GM19397 (cell line): ENCODE measurements around the gene HLA-B.
"Not testable (repeated sequence)": the region's sequence is repeated elsewhere in the genome, so short reads cannot be mapped to it uniquely, and the experiment has no call there.

Source experiments
- ATAC-seq: cut with Tn5 transposase; IDR thresholded peaks from one replicate; pipeline ENCODE4 v1.9.1; 2021; ENCODE audit warnings: mild to moderate bottlenecking, moderate library complexity; ENCODE audit not compliant: unreplicated experiment

Gene HLA-B

DNA sequence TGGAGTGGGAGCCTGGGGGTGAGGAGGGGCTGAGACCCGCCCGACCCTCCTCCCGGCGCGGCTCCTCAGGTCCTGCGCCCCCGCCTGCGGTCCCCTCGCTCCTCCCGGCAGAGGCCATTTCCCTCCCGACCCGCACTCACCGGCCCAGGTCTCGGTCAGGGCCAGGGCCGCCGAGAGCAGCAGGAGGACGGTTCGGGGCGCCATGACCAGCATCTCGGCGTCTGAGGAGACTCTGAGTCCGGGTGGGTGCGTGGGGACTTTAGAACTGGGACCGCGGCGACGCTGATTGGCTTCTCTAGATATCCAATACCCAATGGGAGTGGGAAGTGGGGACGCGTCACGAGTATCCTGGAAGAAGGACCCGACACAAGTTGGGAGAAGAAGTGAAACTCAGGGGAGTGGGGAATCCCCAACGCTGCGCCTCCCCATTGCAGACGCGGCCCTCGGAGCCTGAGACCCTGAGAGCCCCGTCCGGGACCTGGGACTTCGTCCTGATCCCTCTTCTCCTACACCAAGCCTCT lies at the start of gene HLA-B:
TSS of gene HLA-B (minus strand) at position 234 of the 521 bp plus-strand sequence. CDS start at position 213, 21 bp downstream.
- ATAC-seq = peak; percentile 80

DNA sequence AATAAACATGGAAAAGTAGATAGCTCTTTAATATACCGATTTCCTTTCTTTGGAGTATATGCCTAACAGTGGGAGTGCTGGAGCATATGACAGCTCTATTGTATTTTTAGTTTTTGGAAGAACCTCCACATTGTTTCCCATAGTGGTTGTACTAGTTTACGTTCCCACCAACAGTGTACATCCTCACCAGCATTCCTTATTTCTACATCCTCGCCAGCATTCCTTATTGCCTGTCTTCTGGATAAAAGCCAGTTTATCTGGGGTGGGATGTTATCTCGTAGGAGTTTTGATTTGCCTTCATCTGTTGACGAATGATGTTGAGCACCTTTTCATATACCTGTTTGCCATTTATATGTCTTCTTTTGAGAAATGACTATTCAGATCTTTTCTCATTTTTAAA lies 49.0 kb upstream of the HLA-B start:
- ATAC-seq = no peak

DNA sequence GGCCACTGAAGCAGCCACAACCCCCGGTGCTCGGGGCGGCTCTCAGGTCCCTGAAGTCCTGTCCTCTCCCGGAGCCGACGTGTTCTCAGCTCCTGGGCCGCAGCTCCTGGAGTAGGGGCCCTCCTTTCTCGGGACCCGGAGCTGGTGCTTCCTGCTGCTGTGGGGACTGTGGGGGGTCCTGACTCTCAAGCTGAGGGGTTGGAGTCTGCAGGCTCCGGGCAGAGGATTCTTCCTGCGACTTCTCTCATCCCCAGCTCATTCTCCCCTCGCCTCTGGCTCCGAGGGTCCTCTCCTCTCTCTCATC lies 47.0 kb upstream of the HLA-B start:
- not testable (repeated sequence) for ATAC-seq

DNA sequence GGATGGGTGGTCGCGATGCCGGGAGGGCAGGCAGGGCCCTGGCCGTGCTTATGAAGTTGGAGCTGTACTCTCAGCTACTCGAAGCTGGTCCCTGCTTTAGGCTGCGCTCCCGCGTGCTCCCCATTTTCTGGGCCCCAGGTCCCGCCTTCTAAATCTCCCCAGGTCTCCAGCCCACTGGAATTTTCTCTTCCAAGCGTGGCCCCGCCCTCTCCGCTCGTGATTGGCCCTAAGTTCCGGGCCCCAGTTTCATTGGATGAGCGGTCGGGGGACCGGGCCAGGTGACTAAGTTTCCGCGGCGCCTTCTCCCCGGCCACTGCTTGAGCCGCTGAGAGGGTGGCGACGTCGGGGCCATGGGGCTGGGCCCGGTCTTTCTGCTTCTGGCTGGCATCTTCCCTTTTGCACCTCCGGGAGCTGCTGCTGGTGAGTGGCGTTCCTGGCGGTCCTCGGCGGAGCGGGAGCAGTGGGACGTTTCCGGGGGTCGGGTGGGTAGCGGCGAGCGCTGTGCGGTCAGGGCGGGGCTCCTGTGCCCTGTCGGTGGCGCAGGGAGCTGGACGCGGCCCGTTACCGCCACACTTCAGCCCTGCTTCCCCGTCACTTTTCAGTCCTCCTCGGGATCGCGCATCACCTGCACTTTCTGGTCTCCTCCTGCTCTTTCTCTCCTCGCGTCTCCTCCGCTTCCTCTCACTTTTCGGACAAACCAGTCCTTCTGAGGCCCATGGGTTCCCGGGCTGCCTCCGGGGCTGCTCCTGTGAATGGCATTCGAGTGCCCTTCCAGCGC lies 46.5 kb upstream of the HLA-B start, which contains the start of gene MICA:
TSS of gene MICA (plus strand) at position 313 of the 778 bp plus-strand sequence. CDS start at position 351, 38 bp downstream.
- ATAC-seq = peak; percentile 57

DNA sequence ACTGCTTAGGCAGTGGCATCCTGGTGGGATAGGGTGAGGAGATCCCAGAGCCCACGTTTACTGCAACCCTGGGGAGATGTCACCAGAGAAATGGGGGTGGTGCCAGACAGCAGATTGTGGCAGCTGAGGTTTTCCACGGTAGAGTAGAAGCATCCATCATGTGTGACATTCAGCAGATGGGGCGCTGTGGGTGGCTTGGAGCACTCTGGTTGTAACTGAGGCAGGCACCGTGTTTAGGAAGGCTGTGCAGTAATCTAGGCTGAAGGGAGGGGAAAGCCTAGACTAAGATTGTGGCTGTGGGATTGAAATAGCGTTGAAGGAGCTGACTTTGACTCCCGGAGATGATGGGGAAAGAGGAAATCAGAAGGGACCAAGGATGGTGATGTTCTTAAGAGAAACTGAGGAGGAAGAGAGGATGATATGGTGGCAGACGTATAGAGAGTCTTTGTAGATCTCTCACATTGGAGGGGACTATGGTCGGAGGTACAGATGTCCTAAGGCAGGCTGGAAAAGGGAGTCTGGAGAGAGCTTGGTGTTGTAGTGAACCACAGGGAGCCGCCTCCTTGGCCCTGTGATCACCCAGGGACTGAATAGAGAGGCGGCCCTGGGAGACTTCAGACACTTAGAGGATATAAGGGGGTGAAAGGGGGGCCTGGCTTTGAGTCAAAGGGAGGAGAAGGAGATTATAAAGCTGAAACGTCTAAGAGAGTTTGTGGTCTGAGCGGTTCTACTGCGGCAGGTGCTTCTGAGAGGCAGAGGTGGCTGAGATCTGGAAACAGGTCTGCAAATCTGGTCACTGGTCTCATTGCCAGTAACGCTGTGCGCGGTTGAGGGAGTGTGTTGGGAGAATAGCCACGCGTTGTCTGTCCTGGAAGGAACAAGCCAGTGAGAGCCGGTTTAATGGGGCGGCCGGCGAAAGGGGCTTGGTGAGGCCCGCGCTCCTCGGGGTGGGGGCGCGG lies 45.6 kb upstream of the HLA-B start:
- ATAC-seq = no peak

DNA sequence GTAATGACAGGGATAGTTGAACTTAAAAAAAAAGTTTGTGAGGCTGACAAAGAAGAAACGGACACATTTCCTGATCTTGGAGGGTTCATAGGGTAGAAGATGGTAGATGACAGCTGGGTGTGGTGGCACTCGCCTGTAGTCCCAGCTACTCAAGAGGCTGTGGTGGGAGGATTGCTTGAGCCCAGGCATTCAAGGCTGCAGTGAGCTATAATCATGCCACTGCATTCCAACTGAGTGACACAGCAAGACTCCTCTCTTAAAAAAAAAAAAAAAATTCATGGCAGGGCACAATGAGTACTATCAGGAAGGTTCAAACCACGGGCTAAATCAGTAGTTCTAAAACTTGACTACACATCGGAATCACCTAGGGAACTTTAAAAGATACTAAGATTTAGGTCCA lies 44.4 kb upstream of the HLA-B start:
- no peak for ATAC-seq

DNA sequence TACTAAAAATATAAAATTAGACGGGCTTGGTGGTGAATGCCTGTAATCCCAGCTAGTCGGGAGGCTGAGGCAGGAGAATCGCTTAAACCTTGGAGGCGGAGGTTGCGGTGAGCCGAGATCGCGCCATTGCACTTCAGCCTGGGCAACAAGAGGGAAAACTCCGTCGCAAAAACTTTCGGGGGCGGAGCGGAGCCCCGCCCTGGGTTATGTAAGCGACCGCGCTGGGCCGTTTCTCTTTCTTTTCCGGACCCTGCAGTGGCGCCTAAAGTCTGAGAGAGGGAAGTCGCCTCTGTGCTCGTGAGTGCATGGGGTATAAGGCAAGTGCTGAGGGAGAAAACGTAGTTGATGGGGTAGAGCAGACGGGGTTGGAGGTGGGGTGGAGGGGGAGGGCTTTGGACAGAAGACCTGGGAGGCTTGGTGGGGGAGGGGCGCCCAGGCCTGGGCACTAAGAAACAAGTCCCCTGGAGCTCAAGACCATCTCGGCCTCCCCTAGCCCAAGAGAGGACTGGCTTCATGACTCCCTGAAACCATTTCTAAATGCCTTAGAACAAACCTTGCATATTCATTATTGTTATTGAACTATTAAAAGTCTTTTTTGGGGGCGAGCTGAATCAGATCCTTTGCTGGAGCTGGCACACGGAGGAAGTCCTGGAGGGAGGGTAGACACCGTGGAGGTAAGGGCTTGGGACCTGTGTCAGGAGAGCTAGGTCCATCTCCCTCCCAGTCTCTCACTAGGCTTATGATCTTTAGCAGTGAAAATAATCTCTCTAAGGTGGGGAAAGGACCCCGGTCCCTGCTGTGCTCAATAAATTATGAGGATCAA lies 43.7 kb upstream of the HLA-B start:
- ATAC-seq = peak; percentile 45

DNA sequence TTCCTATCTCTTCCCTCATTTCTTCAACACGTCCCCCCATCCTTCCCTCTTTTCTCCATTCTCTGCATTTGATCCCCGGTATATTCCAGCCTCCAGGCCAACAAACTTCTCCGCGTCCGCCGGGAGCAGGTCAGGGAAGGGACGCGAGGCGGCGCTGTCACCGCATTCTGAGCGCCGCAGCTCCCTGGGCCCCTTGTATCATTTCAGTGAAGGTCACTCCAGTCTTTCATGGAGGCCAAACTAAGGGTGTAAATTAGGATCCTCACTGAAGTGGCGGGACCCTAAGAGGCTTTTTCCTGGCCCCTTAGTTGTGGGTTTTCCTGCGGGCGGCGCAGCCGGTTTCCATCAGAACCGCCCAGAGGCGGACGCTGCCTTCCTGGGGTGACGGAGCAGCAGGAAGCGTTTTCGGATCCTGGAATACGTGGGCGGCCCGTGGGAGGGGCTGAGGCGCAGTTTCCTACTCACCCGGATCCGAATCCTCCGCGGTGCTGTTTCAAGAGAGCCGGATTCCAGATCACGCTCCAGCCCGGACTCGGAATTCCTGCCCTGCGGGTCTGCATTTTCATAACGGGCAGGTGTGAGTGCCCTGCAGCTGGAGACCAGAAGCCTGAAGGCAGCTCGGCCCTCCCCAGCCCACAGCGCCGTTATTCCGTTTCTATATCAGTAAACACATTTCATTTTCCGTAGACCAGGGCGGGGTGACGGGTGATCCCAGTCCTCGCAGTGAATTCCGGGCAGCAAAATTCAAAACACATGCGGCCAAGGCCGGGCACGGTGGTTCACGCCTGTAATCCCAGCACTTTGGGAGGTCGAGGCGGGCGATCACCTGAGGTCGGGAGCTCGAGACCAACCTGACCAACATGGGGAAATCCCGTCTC lies 42.8 kb upstream of the HLA-B start:
- no peak for ATAC-seq

DNA sequence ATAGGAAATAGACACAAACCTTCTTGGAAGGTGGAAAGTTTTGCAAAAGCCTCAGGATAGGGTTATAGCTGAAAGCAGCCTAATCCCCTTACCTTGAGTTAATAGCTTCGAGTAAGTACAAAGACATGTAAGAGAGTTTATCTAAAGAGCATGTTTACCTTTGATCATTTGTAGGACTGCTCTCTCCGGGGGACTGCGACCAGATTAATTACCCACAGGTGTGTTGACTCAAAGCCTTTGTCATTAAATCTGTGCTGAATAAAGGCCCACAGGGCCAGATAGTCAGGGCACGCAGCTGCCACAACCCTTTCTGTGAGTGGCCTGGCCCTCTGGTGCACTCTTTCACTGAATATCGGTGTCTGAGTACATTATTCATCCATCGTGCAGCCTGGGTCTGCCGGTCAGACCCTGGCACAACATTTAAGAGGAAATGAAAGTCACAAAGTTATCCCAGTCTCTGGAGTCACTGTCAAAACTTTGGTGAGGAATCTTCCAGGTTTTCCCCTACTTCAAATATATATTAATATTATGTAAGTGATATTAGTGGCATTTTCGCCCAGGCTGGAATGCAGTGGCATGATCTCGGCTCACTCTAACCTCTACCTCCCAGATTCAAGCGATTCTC lies 41.0 kb upstream of the HLA-B start:
- ATAC-seq = no peak

DNA sequence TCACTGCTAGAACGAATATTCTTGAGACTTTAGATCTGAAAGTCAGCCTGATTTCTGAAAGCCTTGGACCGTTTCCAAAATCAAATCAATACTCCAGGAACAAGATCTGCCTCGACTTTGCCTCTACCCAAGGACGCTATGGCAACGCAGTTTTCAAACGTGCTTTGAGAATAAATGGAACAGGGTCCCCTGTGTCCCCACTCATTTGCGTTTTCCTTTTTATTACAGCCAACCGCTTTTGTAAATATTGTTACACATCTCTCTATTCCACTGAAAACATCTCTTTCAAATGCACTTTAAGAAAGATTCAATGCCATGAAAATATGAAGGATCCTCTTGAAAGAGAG lies 40.1 kb upstream of the HLA-B start:
- ATAC-seq = not testable (repeated sequence)

DNA sequence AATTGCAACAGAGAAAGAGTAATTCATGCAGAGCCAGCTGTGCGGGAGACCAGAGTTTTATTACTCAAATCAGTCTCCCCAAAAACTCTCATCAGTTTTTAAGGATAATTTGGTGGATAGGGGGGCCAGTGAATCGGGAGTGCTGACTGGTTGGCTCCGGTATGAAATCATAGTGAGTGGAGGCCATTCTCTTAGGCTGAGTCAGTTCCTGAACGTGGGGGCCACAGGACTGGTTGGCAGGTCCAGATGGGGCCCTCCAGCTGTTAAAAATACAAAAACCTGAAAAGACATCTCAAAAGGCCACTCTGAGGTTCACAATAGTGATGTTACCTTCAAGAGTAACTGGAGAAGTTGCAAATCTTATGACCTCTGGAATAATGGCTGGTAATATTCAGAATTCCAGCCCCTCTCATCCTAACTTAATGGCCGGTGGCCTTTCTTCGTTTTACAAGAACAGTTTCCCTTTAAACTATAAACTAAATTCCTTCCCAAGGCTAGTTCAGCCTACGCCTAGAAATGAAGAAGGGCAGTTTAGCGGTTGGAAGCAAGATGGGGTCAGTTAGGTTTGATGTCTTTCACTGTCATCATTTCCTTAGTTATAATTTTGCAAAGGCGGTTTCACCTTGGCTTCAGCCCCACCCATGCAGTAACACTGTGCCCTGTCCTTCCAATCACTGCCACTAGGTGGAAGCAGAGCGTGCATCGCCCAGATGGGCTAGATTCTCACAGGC lies 39.6 kb upstream of the HLA-B start:
- ATAC-seq = no peak

DNA sequence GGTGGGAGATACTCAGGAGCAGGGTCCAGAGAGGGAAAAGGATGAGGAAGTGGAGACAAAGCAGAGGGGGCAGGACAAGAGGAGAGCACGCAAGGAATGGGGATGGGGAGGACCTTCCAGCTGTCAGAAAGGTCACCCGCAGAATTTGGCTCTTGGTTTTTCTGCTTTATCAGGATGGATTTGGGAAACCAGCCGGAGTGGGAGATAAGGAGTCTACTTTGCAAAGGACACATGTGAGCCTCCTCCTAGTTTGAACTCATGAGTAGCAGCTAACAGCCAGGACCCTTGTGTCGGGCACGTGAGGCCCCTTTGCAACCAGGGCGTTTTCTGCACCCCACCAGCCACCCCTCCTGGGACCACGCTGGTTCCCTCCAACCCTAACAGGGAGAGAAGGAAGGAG lies 38.9 kb upstream of the HLA-B start:
- ATAC-seq = no peak

DNA sequence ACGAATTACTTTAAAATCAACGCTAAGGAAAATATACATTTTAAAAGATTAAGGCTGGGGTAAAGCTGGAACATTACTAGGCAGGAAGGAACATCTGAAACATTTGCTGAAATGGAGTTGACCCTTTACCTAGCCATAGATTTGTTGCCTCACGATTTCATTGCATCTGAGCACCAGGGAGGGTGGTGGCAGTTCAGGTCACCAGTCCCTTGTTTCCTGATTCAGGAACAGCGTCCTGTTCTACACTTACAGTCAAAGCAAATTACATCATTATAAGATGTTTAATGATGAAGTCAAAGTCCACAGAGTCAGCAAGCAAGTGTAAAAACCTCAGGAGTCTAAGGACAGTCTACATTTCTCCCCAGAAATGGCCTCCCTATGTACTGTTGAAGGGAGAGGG lies 37.4 kb upstream of the HLA-B start:
- no peak for ATAC-seq

DNA sequence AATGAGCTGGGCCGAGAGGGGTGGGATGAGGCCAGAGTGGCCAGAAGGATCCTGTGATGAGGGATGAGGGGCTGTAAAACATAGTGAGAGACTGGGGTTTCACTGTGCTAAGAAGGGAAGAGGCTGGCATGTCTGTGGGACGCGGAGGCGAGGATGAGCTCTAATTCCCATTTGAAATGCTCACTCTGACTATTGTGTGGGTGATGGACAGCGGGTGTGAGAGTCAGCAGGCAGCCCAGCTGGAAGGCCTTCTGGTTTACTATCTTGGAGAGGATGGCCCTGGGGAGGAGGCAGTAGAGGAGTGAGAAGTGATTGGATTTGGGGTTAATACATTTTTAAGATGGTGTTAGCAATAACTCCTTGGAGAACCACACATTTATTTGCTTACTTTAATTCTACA lies 37.0 kb upstream of the HLA-B start:
- ATAC-seq = no peak

DNA sequence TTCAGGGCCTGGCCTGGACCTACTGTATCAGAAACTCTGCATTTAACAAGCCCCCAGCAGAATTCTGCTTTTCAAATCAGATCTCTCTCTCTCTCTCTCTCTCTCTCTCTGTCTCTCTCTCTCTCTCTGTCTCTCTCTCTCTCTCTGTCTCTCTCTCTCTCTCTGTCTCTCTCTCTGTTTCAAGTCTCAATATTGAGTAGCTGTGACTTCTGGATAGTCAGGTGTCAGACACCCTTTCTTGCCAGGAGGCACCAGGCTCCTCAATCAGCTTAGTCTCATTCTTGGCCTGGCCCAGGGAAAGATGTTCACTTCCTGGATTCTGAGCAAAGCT lies 32.8 kb upstream of the HLA-B start:
- ATAC-seq = not testable (repeated sequence)

DNA sequence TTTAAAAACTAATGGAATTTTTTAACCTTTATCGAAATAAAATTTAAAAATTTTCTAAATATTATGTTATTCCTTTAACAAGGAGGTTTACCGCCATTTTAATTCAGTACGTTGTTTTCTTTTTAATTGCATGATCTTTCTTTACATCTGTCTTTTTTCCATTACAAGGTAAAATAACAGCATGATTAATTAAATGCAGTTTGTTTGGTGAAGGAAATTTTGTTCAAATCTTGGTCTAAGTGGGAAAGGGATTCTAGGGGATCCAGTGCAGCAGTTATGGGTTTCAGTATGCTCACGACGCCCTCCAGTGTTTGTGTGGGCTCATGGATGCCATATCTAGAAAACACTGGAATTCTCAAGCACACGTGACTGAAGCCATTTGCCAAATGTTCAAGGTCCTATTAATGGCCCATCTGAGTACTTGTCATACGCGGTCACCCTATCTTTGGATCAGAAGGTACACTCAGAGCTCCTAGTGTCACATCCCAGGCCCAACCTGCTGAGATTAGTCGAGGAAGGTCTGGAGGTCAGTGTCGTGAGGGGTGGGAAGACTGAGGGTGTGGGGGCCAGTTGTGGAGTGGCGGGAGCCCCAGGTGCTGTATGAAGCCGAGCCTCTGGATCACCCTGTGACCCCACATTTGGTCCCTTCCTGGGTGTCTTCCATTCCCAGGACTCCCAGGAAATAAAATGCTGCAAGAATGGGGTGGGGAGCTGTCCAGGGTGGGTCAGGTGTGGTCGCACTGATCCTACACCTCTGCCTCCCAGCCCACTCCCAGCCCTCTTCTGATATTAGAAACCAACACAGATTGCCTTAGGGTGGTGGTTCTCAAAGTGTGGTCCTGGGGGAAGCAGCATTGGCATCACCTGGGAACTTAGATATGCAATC lies 32.2 kb upstream of the HLA-B start:
- not testable (repeated sequence) for ATAC-seq

DNA sequence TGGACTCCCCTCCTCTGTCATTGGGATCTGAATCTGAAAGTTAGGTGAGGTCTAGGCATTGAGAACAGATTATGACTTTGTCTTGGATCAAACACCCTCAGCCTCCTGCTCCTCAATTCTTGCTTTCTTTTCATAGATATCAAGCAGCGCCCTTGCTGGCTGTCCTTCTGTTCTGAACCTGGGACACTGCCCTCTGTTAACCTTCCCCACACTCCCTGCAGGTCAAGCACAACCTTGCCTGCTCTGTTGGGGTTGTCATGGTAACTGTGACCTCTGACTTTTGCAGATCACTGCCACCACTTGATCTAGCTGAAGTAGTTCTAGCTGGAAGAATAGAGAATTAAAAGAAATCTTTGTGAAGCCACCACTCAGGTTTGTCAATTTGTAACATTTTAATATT lies 30.0 kb upstream of the HLA-B start:
- ATAC-seq = no peak

DNA sequence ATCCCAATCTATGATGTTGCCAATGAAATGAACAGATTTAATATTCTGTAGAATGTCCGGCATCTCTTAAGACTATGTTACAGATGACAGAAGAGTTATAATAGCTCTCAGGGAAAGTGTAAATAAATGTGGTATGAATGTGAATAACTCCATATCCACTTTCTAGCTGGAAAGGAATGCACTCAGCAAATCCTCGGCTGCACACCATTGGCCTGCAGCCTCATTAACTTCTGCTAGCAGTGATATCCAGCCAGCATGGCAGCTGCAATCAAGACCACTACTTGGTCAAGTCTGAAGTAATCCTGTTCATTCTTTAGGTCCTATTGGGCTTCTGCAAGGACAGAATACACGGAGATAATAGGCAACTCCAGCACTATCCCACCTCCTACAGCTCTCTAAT lies 29.1 kb upstream of the HLA-B start:
- ATAC-seq = no peak
